Effector memory CD4-positive, alpha-beta T cell (primary cell): ENCODE results near the gene GRIK2.

Source experiments
- DNase-seq, 3 donors: peaks; one replicate each; pipeline ENCODE4 v3.0.0-alpha.2; 2020
- H3K27ac ChIP-seq: 2 replicates; pipeline ENCODE4 v1.7.0; 2013; ENCODE audit warnings: mild to moderate bottlenecking, low read length, moderate library complexity; ENCODE audit not compliant: insufficient read depth, poor library complexity, severe bottlenecking
- H3K27me3 ChIP-seq: replicated peaks from 2 replicates; pipeline ENCODE4 v1.7.0; 2013; ENCODE audit warnings: mild to moderate bottlenecking, low read length; ENCODE audit not compliant: insufficient read depth, control insufficient read depth, poor library complexity, severe bottlenecking
- H3K36me3 ChIP-seq: 2 replicates; pipeline ENCODE4 v1.7.0; 2013; ENCODE audit warnings: mild to moderate bottlenecking, low read length, moderate library complexity; ENCODE audit not compliant: control insufficient read depth, insufficient read depth
- H3K4me1 ChIP-seq: 2 replicates; pipeline ENCODE4 v1.7.0; 2013; ENCODE audit warnings: low read length, mild to moderate bottlenecking; ENCODE audit not compliant: control insufficient read depth, insufficient read depth, poor library complexity, severe bottlenecking
- H3K4me3 ChIP-seq: 2 replicates; pipeline ENCODE4 v1.7.0; 2013; ENCODE audit warnings: low read length, low read depth, mild to moderate bottlenecking; ENCODE audit not compliant: insufficient read depth, poor library complexity, severe bottlenecking
- H3K9me3 ChIP-seq: 2 replicates; pipeline ENCODE4 v1.7.0; 2013; ENCODE audit warnings: mild to moderate bottlenecking, low read length, moderate library complexity; ENCODE audit not compliant: control insufficient read depth

Gene GRIK2

GRCh38 chr6:101845621-101846020, 452.1 kb downstream of the GRIK2 start:
- Histone ChIP-seq H3K27me3 (no peaks in the 10 kb centered on the region), H3K36me3 (no peaks in the 10 kb centered on the region), H3K4me1 (no peaks in the 10 kb centered on the region), H3K4me3 (no peak overlapping the region), H3K9me3 (no peaks in the 10 kb centered on the region), H3K27ac (no peak overlapping the region)
- DNase-seq: no peak

GRCh38 chr6:101847690-101848089, 454.2 kb downstream of the GRIK2 start:
- no peaks in the 10 kb centered on the region for H3K4me1 ChIP-seq
- no peaks in the 10 kb centered on the region for H3K27me3 ChIP-seq
- no peaks in the 10 kb centered on the region for H3K36me3 ChIP-seq
- no peak for DNase-seq
- H3K27ac ChIP-seq: no peak overlapping the region
- no peak overlapping the region for H3K4me3 ChIP-seq
- H3K9me3 ChIP-seq: no peaks in the 10 kb centered on the region

GRCh38 chr6:101851911-101852310, 458.4 kb downstream of the GRIK2 start:
- H3K36me3 ChIP-seq: no peaks in the 10 kb centered on the region
- H3K27me3 ChIP-seq: no peaks in the 10 kb centered on the region
- H3K9me3 ChIP-seq: no peaks in the 10 kb centered on the region
- H3K27ac ChIP-seq: no peak overlapping the region
- H3K4me3 ChIP-seq: no peak overlapping the region
- DNase-seq: no peak
- no peaks in the 10 kb centered on the region for H3K4me1 ChIP-seq

- no peak for DNase-seq
- Histone ChIP-seq H3K27me3 (no peaks in the 10 kb centered on the region), H3K9me3 (no peaks in the 10 kb centered on the region), H3K36me3 (no peaks in the 10 kb centered on the region), H3K4me1 (no peaks in the 10 kb centered on the region), H3K4me3 (no peak overlapping the region), H3K27ac (no peak overlapping the region)
These were observed 459.9 kb downstream of the GRIK2 start for GRCh38 chr6:101853231-101854085.

- Histone ChIP-seq H3K36me3 (no peaks in the 10 kb centered on the region), H3K9me3 (no peaks in the 10 kb centered on the region), H3K4me1 (no peaks in the 10 kb centered on the region), H3K4me3 (no peak overlapping the region), H3K27me3 (no peaks in the 10 kb centered on the region), H3K27ac (no peak overlapping the region)
- no peak for DNase-seq
These were observed 482.9 kb downstream of the GRIK2 start for GRCh38 chr6:101876431-101876830.

- H3K27me3 ChIP-seq: no peaks in the 10 kb centered on the region
- H3K27ac ChIP-seq: no peak overlapping the region
- H3K4me1 ChIP-seq: no peaks in the 10 kb centered on the region
- H3K9me3 ChIP-seq: no peaks in the 10 kb centered on the region
- H3K36me3 ChIP-seq: no peaks in the 10 kb centered on the region
- H3K4me3 ChIP-seq: no peak overlapping the region
- no peak for DNase-seq
These were observed 485.2 kb downstream of the GRIK2 start for GRCh38 chr6:101878554-101879276.

- no peaks in the 10 kb centered on the region for H3K4me1 ChIP-seq
- H3K4me3 ChIP-seq: no peak overlapping the region
- no peaks in the 10 kb centered on the region for H3K36me3 ChIP-seq
- H3K9me3 ChIP-seq: no peaks in the 10 kb centered on the region
- no peak for DNase-seq
- H3K27me3 ChIP-seq: no peaks in the 10 kb centered on the region
- no peak overlapping the region for H3K27ac ChIP-seq
These were observed 486.3 kb downstream of the GRIK2 start for GRCh38 chr6:101879782-101880181.

GRCh38 chr6:101883505-101883904, 490.0 kb downstream of the GRIK2 start:
- Histone ChIP-seq H3K4me1 (no peaks in the 10 kb centered on the region), H3K27me3 (no peaks in the 10 kb centered on the region), H3K4me3 (no peak overlapping the region), H3K9me3 (no peaks in the 10 kb centered on the region), H3K36me3 (no peaks in the 10 kb centered on the region), H3K27ac (no peak overlapping the region)
- no peak for DNase-seq

GRCh38 chr6:101887532-101887931, 494.0 kb downstream of the GRIK2 start:
- Histone ChIP-seq H3K9me3 (no peaks in the 10 kb centered on the region), H3K4me1 (no peaks in the 10 kb centered on the region), H3K4me3 (no peak overlapping the region), H3K36me3 (no peaks in the 10 kb centered on the region), H3K27ac (no peak overlapping the region), H3K27me3 (no peaks in the 10 kb centered on the region)
- DNase-seq: no peak
